SU-DHL-6 (cell line): ENCODE measurements around the gene CTNNBL1.

Experiments used
- H2AFZ ChIP-seq: fragments of 200-600 bp; sonication (generic); 2 replicates; pipeline ENCODE4 v1.6.1; 2014; ENCODE audit warnings: low read depth, mild to moderate bottlenecking, moderate library complexity, mixed read lengths, antibody characterized with exemption, low read length; ENCODE audit not compliant: severe bottlenecking
- H3F3A ChIP-seq: fragments of 200-600 bp; shearing (Covaris generic); 2 replicates; pipeline ENCODE4 v1.6.0; 2016; ENCODE audit warnings: antibody characterized with exemption, mild to moderate bottlenecking; ENCODE audit not compliant: insufficient read depth
- H3K27ac ChIP-seq: fragments of 200-600 bp; sonication (generic); 2 replicates; pipeline ENCODE4 v1.5.1; 2016; ENCODE audit warnings: low read depth, mild to moderate bottlenecking, low read length, moderate library complexity, mixed read lengths
- H3K27me3 ChIP-seq: fragments of 200-600 bp; sonication (generic), shearing (Covaris generic); 2 replicates; pipeline ENCODE4 v1.6.0; 2014; ENCODE audit warnings: mild to moderate bottlenecking, low read length
- H3K36me3 ChIP-seq: fragments of 200-600 bp; sonication (generic); 2 replicates; pipeline ENCODE4 v1.6.1; 2014; ENCODE audit warnings: mild to moderate bottlenecking, low read length, mixed read lengths
- H3K4me2 ChIP-seq: fragments of 300-600, 200-600 bp; shearing (Covaris generic), sonication (generic); 2 replicates; pipeline ENCODE4 v1.6.0; 2014; ENCODE audit warnings: low read length, low read depth, mild to moderate bottlenecking; ENCODE audit not compliant: poor library complexity, severe bottlenecking
- H3K4me3 ChIP-seq: fragments of 200-600 bp; sonication (generic); 2 replicates; pipeline ENCODE4 v1.5.1; 2014; ENCODE audit warnings: antibody characterized with exemption, low read length, mild to moderate bottlenecking, mixed read lengths; ENCODE audit not compliant: insufficient read depth, poor library complexity, severe bottlenecking
- H3K79me2 ChIP-seq: fragments of 200-600 bp; sonication (generic); 2 replicates; pipeline ENCODE4 v1.6.1; 2014; ENCODE audit warnings: mild to moderate bottlenecking, low read length, moderate library complexity; ENCODE audit not compliant: insufficient read depth
- H3K9ac ChIP-seq: fragments of 200-600 bp; sonication (generic); 2 replicates; pipeline ENCODE4 v1.7.0; 2014; ENCODE audit warnings: mild to moderate bottlenecking, low read length
- H3K9me2 ChIP-seq: fragments of 200-600 bp; sonication (generic); replicated peaks from 2 replicates; pipeline ENCODE4 v1.6.1; 2014; ENCODE audit warnings: low read length; ENCODE audit not compliant: insufficient read depth
- H3K9me3 ChIP-seq: fragments of 200-600 bp; sonication (generic); 2 replicates; pipeline ENCODE4 v1.6.1; 2014; ENCODE audit warnings: low read length, mixed read lengths; ENCODE audit not compliant: insufficient read depth
- H4K20me1 ChIP-seq: fragments of 200-600 bp; sonication (generic); 2 replicates; pipeline ENCODE4 v1.6.1; 2014; ENCODE audit warnings: low read depth, mild to moderate bottlenecking, antibody characterized with exemption, low read length, moderate library complexity, mixed read lengths
- CTCF ChIP-seq: fragments of 200-600 bp; sonication (generic); IDR thresholded peaks from one replicate; pipeline ENCODE4 v1.5.1; 2017; ENCODE audit warnings: antibody characterized with exemption, mild to moderate bottlenecking, low read length, moderate library complexity; ENCODE audit not compliant: insufficient read depth, poor library complexity, severe bottlenecking
- EZH2phosphoT487 ChIP-seq: fragments of 200-600 bp; sonication (generic), shearing (Covaris generic); conservative IDR thresholded peaks from 2 replicates; pipeline ENCODE4 v1.6.1; 2018; ENCODE audit warnings: mild to moderate bottlenecking, antibody characterized with exemption, low read length, moderate library complexity, mixed read lengths

CTNNBL1 gene

DNA sequence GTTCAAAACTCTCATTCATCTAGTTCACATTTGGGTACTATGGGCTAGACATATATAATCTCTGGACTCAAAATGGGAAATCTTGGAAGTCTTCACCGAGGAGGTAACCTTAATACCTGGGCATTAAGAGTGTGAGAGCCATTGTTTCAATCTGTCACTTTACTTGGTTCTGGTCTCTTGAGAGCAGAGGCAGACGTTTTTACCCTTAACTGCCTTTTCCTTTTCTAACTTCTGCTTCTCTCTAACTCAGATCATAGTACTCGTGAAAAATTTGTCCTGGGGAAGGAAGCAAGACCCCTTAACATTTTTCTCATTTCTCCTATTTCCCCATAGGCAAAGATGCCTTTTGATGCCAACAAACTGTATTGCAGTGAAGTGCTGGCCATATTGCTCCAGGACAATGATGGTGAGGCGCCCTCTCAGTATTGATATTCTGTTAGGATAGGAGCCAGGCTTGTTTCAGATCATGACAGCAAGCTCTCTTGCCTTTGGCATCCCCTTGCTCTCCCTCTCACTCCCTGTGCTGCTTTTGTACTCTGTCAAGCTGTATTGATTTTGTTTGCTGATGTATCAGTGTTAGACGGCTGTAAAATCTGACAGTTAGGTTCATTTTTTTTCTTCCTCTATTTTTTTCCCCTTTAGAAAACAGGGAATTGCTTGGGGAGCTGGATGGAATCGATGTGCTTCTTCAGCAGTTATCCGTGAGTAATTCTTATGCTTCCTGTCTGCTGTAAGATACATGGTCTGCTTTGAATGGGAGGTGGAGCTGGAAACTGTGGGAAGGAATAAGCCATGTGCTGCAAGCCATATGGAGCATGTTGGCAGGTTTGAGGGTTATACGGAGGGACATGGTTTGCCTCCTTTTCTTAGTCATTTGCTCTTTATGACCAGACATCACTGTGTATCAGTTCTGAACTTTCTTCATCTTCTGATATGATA is 83.5 kb downstream of the CTNNBL1 start:
- Histone ChIP-seq H3K4me2 (no peak overlapping the region), H3K27me3 (no peaks in the 10 kb centered on the region), H3K27ac (no peak overlapping the region), H3F3A (no peaks in the 10 kb centered on the region), H4K20me1 (no peaks in the 10 kb centered on the region), H3K9me3 (no peaks in the 10 kb centered on the region), H3K36me3 (no peaks in the 10 kb centered on the region), H2AFZ (no peak overlapping the region), H3K4me3 (no peak overlapping the region), H3K9ac (no peak overlapping the region), H3K79me2 (no peaks in the 10 kb centered on the region), H3K9me2 (no peaks in the 10 kb centered on the region)
- TF ChIP-seq EZH2phosphoT487 (no peak), CTCF (no peak)

- no peak overlapping the region for H2AFZ ChIP-seq
- H3K4me3 ChIP-seq, result no peak overlapping the region
- H3K79me2 ChIP-seq, result no peaks in the 10 kb centered on the region
- no peak for TF ChIP-seq CTCF
- TF ChIP-seq EZH2phosphoT487, result no peak
- H3K27me3 ChIP-seq, result no peaks in the 10 kb centered on the region
- H3K9ac ChIP-seq, result no peak overlapping the region
- no peaks in the 10 kb centered on the region for H3K9me2 ChIP-seq
- 0 out of 2 replicates have a peak, but pooled peaks cover 3% of the 10 kb centered on the region for H3K36me3 ChIP-seq
- no peak overlapping the region for H3K4me2 ChIP-seq
- H3F3A ChIP-seq, result no peaks in the 10 kb centered on the region
- H4K20me1 ChIP-seq, result no peaks in the 10 kb centered on the region
- no peaks in the 10 kb centered on the region for H3K9me3 ChIP-seq
- H3K27ac ChIP-seq, result no peak overlapping the region
Measured at GRCh38 chr20:37777988-37778659, 84.3 kb downstream of the CTNNBL1 start.

- Histone ChIP-seq H3K4me2 (no peak overlapping the region), H3K9me2 (no peaks in the 10 kb centered on the region), H2AFZ (no peak overlapping the region), H3K4me3 (no peak overlapping the region), H4K20me1 (no peaks in the 10 kb centered on the region), H3K9me3 (no peaks in the 10 kb centered on the region), H3K27me3 (no peaks in the 10 kb centered on the region), H3K79me2 (no peaks in the 10 kb centered on the region), H3K27ac (no peak overlapping the region), H3K36me3 (0 out of 2 replicates have a peak, but pooled peaks cover 5% of the 10 kb centered on the region), H3K9ac (no peak overlapping the region), H3F3A (no peaks in the 10 kb centered on the region)
- TF ChIP-seq CTCF (no peak), EZH2phosphoT487 (no peak)
Measured at GRCh38 chr20:37781626-37782025, 87.8 kb downstream of the CTNNBL1 start.
